NCI-H1105 (cell line): Measurements from ENCODE around the gene PRPF40B.

Experiments used
- DNase-seq: peaks from one replicate; lab custom pipeline; 2025; lab: John Stamatoyannopoulos, UW

PRPF40B gene

DNA sequence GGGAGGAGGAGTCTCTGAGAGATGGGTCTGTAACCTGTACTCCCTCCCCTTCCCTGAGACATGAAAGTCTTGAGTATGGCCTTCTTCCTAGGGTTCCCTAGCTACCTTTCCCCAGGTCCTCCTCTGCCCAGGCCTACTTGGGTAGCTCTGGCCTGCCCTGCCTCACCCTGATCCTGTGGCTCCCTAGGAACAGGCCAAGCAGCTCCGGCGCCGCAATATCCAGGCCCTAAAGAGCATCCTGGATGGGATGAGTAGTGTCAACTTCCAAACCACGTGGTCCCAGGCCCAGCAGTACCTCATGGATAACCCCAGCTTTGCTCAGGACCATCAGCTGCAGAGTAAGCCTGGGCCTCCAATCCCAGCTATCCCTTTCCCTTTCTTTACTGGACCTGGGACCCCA, 12.3 kb downstream of the PRPF40B start:
- no peak for DNase-seq

DNA sequence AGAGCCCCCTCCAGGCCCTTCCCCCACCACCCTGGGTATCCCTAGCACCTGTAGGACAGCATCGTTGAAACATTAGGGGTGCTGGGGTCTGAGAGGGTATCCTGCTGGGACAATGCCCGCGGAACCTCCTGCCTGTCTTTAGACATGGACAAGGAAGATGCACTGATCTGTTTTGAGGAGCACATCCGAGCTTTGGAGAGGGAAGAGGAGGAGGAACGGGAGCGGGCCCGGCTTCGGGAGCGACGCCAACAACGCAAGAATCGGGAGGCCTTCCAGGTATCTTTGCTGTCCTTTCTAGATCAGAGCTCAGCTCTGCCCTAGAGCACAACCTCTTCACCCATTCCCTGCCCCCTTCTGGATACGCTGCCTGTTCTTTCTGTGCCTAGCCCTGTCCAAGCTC, 13.2 kb downstream of the PRPF40B start:
- no peak for DNase-seq

DNA sequence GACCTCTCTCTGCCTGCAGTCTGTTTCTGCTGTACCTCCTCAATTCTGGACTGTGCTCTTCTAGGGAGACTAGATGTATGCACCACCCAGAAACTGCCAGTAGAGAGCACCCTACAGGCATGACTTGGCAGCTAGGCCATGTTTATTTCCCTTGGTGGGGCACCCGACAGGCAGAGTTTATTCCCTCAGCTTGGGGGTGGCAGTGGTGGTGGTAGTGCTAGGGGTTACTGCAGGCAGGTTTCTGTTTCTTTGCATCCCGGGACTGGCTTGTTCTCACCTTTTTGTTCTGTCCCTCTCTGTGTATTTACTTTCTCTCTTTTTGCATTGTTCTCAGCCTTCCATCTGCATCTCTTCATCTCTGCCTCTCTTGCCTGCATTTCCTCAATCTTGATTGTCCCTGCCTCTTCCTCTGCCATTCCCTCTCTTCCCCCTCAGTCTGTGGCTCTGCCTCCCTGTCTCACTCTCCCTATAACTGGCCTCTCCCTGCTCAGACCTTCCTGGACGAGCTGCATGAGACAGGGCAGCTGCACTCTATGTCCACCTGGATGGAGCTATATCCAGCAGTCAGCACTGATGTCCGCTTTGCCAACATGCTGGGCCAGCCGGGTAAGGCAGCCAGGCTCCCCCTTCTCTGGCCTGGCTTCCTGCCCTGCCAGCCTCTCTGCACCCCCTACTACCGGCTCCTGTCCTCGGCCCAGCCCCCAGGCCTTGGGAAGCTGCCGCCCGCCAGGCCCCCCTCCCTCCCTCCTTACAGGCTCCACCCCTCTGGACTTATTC, 13.8 kb downstream of the PRPF40B start:
- no peak for DNase-seq

DNA sequence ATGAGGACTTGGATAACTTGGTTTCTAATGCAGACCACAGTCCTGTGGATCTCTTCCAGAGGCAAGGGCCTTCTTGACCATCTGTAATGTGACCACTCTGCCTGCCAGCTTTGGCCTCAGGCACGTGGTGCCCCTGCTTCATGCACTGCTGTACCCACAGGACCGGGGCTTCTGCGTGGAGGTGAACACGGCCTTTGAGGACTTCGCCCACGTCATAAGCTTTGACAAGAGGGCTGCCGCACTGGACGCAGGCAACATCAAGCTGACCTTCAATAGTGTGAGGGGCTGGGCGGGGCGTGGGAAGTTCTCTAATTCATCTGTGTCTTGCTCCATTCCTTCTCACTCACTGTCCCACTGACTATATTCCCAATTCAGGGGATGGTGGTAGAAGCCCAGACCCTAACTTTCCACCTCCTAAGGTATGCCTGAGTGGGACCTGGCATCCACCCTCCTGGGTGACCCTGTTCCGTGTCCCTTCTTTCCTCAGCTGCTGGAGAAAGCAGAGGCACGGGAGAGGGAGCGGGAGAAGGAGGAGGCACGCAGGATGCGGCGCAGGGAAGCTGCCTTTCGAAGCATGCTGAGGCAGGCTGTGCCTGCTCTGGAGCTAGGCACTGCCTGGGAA, 18.5 kb downstream of the PRPF40B start:
- no peak for DNase-seq

DNA sequence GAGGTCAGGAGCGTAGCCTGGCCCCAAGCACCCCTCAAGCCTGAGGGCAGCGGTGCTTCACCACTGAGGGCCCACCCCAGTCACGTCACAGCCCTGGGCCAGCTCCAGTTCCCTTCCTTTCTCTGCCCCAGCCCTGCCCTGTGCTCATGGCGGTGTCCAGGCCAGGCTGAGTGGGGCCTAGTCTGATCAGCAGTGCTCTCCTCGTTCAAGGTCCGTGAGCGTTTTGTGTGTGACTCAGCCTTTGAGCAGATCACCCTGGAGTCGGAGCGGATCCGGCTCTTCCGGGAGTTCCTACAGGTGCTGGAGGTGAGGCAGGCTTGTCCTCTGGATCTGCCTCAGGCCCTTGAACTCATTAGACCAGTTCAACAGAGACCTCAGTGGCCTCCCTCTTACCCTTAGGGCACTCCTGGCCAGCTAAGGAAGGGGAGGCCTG, 19.0 kb downstream of the PRPF40B start:
- DNase-seq, result no peak

DNA sequence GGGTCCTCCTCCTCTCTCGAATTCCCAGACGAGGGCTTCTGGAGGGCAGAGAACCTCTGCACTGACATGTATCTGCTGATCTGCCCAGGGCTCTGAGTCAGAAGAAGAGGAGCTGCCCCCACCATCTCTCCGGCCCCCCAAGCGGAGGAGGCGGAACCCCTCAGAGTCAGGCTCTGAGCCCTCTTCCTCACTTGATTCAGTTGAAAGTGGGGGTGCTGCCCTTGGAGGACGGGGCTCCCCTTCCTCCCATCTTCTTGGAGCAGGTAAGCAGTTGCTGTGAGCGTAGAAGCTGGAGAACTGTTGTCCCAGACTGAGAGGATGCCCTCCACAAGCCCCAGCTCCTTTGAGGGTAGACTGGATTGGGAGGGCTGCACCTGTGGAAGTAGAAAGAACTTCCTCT, 19.8 kb downstream of the PRPF40B start:
- DNase-seq, result no peak

DNA sequence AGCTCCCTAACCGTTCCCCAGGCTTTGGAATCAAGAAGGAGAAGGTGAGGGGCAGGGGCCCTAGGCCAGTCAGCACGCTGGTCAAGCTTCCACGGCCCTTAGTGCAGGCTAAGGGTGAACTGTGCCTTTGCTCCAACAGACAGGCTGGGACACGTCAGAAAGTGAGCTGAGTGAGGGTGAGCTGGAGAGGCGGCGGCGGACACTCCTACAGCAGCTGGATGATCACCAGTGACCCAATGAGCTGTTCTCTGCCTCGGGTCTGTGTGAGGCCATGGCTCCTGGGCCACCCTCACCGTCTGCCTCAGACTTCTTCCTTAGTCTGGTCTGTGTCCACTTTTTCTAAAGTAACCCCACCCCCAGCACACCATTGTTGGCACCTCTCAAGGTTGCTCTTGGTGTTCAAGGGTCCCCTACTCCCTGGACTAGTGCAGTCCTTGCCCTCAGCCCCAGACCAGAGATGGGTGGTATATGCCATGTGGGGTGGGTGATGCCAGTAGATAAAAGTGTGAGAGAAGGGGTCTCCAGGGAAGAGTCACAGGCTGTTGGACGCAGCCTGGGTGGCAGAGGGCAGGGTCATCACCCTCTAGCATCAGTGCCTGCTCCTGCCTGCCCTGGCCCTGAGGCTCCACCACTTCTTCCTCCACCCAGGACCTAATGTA, 20.7 kb downstream of the PRPF40B start:
- no peak for DNase-seq

DNA sequence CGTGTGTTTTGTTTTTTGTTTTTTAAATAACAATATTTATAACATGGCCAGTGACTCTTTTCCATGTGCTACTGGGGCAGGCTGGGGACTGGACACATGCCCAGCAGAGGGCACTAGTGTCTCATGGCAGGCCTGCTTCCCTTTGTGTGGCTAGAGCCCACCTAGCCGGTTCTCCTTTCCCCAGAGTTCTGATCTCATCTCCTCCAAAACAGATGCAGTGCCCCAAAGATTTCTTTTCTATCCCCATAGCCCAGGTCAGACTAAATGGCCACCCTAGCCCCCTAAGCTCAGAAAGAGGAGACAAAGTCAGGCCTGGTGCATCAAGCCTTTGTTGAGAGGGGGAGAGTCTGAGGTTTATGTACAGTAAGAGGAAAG, 21.2 kb downstream of the PRPF40B start:
- peak; percentile 28 for DNase-seq

DNA sequence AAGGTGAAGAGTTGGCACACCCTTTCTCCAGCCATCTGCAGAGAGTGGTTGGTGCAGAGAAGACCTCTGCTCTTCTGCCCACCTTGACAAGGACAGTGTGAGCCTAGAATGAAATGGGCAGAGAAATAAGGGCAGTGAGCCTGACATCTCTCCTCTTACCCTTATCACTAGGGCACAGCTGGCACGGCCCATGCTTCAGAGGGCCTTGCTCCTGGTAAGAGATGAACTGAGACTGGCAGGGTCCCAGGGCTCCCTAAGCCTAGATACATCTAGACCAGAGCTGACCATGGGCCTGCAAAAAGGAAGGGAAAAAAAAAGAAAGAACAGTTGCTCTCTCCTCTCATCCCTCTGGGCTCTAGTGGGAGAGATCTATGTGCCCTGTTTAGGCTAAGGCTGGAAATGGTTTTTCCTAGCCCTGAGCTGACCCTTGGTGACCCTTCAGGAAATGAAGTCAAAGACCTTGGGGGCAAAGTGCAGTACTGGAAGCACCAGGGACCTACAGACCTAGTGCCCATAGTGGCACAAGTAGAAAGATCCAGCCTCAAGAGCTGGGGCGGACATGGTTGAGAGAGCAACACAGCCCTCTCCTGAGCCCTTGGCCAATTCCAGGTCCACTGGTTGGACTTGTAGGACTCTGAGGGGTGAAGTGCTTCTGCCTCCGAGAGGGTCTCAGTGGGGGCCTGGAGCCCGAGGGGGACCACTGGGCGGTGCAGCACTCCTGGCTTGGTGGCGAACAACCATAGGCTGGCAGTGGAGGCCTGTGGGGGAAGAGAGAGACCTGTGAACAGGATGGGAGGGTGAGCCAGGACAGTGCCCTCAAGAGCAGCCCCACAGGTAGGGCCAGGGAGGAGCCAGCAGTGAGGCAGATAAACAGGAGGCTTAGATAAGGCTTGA, 22.0 kb downstream of the PRPF40B start:
- no peak for DNase-seq

DNA sequence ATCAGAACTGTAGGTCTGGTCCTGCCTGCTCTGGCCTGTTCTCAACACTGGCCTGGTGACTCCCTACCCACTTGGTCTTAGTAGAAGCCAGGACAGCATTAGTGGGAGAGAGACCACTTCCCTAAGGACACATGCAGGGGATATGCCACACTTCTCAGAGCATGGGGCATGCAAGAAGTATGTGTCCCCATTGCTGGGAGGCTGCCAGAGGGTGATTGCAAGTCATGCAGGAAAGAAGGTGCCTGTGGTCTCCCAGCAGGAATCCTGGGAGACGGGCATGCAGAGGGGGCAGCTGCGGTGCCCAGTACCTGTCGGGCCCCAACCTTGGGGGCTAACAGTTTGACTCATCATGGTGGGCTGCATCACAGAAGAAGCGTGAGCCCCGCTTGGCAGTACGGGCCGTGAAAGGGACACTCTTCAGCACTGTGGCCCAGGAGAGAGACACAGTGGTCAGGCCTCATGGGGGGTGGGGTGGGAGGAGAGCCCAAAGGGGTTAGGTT, 23.0 kb downstream of the PRPF40B start:
- no peak for DNase-seq

DNA sequence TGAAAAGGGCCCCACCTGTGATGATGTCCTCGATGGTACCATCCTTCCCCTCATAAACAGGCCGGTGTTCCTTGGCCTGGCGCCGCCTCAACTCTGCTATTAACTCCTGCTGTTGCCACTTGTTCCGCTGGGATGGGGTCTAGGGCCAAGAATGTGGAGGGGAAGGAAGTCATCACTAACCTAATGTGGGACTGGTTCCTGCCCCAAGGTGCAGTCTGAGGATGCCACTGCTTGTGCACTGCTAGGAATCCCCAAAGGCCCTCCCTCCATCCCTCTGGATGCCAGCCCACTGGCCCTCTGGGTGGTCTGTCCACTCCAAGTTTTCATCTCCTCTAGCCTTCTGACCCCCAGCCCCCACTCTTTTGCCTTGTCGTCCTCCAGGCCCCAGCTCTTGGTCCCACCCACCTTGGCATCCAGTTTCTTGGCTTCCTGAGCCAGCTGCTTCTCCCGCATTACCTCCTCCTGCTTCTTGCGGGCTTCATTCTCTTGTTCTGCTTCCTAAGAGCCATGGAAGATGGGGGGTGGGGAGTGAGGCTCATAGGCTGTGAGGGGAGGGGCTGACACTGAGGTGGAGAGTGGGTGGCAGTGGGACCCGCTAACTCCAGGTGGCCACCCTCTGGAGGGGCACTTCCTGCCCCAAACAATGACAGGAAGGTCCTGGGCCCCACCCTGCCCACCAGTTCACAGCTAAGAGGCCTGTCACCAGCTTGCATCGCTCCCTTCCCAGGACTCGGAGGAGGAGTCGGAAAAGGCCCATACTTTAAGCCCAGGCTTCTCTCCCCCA, 23.7 kb downstream of the PRPF40B start:
- no peak for DNase-seq

DNA sequence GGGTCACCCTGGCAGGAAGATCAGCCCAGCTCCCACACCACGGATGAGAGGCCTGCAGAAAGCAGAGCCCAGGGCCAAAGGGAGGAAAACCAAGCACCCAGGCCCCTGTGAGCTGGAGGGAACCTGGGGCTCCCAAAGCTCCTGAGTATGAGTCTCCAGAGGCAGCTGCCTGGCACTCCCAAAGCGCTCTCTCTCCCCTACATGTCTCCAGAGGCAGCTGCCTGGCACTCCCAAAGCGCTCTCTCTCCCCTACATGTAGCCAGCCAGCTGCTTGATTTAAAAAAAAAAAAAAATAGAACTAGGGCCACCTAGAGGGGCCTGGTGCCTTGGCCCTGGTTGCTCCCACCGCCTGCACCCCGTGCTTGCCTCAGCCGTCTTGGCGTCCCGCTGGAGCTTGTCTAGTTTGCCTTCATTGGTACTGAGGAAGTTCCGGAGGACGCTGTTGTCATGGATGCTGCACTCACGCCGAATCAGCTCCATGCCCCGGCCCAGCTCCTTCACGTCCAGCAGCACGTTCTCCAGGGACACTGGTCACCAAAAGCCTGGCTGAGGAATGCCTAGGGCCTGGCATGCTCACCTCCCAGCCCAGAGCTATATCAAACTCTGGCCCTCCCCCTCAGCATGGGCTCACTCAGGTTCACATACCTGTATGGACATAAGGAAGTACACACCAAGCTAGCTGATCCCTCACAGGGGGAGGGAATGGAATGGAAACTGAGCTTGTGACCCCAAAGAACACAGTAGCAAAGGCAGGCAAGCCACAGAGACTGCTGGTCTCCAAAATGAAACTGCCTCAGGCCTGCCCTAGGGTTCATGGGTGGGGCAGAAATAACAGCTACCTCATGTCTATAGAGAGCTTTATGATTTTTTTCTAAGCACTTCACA, 24.7 kb downstream of the PRPF40B start:
- no peak for DNase-seq

DNA sequence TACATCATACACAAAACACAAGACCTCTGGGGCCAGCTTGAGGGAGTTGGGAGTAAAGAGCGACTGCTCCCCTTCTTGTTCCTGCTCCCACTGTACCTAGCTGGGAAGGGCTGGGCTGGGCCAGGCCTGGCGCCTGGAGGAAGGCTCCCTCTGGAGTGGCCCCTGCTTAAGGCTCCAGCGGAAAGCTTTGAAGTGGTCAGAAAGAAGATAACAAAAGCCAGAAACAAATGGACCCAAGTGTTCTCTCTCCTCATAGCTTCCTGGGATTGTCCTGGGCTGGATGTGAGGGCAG, 25.3 kb downstream of the PRPF40B start:
- DNase-seq, result no peak

DNA sequence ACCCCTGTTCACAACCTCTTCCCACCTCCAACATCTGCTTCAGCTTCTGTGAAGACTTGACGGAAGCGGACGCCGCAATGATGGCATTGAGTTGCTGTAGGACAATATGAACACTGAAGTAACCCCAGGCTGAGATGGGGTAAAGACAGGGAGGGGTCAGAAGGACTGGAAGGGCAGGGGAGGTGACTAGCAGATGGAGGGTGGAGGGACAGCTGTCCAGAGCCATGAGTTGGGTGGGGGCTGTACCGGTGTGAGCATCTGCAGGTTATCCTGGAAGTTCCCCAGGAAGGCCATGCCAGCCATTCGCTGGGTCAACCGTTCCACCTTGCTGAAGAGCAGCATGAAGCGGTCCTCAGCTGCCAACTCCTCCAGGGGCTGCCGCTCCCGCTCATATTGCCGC, 26.1 kb downstream of the PRPF40B start:
- no peak for DNase-seq

DNA sequence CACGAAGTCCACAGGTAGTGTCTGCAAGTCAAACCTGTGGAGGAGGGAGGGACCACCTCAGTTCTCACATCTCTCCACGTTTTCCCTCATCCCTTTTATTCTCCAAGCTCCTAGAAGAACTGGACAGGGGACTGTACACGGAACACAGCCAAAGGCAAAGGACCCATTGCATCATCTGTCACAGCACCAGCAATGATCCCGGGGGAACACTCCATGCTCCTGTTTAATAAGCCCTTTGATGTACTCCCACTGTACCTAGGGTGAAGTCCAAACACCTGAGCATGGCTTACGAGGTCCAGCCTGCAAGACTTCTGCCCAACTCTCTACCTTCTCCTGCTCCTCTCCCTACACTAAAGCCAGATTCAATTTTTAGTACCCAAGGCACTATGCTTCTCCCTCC, 26.5 kb downstream of the PRPF40B start:
- no peak for DNase-seq

DNA sequence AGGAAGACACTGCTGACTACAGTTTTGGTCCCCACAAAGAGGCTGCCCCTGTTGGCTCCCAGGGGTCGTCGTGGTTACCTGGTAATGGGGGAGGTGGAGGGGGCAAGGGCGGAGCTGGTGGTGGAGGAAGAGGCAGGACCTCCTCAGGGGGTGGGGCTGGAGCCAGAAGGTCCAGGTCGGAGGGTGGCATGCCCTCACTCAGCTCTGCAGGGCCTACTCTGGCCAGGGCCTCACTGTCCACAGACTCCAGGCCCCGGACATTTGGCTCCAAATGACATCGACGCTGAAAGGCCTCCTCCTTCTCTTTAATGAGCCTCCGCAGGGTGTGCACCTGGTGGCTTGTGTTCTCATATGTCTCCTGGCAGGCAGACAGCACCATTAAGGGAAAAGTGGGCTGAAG, 28.5 kb downstream of the PRPF40B start:
- no peak for DNase-seq

DNA sequence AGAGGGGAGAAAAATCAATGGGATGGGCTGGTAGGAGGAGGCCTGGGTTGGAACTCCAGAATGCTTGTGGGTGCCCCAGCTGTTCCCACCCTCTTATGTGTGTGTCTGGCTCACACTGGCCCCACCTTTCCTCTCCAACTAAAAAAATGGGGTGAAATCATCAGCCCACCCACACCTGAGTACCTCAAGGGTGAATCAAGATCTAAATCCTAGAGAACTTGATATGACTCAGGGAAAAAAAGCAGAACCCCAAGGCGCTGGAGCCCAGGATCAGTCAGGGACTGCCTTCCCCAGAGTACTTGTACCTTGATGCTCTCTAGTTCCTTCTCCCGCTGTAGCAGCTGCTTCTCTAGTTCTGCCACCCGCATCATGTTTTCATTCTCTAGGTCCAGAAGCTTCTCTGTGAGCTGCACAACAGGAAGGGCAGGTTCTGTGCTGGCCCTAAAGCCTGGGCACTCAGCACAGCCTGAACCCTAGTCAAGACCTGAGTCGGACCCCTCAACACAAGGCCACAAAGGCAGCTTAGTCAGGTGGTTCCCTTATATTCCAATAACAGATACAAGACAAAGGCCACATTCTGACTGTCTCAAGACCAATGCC, 29.7 kb downstream of the PRPF40B start:
- DNase-seq, result no peak

DNA sequence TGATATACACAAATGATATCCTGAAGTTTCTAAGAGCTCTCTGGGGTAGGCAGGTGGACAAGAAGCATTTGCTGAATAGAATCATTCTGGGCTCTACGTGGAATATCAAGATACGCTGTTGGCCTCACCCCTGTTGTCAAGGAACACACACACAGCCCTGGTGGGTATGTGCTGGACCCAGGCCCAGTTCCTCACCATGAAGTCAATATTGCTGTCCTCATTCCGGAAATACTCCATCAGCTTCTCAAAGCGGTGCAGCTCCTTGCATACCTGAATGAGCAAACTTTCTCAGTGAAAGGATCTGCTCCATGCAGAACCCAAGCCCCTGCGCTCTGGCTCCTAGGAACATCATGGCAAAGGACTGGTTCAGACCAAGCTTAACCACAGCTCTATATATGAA, 31.4 kb downstream of the PRPF40B start:
- no peak for DNase-seq

DNA sequence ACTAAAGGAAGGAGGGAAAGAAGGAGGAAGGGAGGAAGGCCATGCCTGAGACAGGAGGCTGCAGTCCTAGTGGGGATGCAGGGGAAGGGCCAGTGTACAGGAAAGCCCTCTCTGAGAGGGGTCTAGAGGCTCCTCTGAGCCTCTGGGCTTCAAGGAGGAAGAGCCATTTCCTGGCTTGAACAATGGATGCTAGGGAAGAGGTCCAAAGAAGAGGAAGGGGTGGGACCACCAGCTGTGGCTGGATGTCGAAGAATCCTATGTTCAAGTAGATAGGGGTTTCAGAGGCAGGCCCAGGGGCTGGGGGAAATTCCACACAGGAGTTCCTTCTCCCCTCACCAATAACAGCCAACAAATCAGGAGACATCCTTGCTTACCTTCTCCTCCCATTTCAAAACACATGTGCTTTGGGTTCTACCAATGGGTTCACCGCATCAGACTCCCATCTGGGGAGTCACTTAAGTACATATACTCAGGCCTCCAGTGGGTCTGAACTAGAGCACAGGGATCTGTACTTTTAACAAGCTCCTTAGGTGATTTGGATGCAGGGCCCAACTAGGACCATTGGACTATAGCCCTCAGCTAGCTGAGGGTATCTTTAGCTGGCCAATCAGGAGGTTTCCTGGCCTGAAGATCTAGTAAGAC, 32.4 kb downstream of the PRPF40B start:
- no peak for DNase-seq

DNA sequence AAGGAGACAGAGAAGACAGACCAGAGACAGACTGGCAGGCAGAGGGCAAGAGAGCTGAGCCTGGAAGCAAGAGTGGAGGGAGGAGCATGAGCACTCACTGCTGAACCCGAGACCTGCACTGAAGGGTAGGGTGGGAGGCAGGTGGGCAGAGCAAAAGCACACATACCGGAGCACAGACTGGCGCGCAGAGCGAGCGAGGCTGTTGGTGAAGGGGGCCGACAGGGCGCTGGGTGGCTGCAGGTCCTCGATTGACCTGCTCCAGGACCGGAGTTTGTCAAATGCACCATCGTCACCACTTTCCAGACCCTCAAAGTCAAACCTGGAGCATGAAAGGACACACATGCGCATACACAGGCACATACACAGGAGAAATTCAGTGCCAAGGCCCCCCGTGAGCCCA, 34.9 kb downstream of the PRPF40B start:
- DNase-seq, result no peak
